A549 treated with Hydrocortisone at 1 μM for 4 hours (cell line): ENCODE measurements around the gene MFSD12. TPM values are rescaled to one million over a fixed set of nuclear protein-coding genes. Genes with fewer than 3 reads are reported as not detected.

Source experiments
- total RNA-seq: library from RNA; stranded (reverse); fragments of 200-300 nt; extraction: Qiagen RNA extraction; gene quantifications from 5 replicates; pipeline ENCODE4 v1.2.3, GENCODE V29; 2022

The MFSD12 gene
- 124 to 145 TPM (median 137 TPM) in 5 replicates for total RNA-seq

GRCh38 chr19:3557461-3558248 lies at the start of gene MFSD12:
TSS of gene MFSD12 (minus strand) at chr19:3557586. CDS start at chr19:3557403, 183 bp downstream.

DNA sequence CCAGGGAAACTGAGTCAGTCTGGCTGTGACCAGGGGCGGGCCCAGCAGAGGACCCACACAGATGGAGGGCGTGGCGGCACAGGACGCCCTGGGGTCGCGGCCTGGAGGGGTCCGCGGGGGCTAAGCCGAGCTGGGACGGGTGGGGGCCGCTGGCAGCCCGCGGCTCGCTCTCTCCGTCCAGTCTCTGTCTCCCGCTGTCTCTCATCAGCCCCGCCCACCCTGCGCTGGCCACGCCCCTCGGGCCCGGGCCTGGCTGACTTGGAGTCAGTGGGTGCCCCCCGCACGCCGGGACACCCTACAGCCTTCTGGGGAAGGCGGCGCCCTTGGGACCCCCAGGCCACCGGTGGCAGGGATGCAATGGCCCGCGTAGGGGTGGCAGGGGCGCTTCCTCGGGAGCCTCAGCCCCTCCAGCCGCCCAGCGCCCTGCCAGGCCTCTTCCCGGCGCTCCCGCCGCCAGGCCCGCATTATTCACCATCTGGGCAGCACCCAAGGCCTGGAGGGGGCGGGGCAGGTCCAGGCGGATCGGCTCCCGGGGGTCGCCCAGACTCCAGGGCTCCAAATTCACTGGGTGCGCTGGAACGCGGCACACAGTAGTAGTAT lies 49.4 kb upstream of the MFSD12 start, which contains the start of gene TBXA2R:
Gene TBXA2R, minus strand, starts transcription at position 186 of the 600 bp plus-strand sequence. CDS start 6,241 bp downstream, outside the sequence.

GRCh38 chr19:3585301-3586126 lies 28.1 kb upstream of the MFSD12 start, which contains the start of gene GIPC3:
TSS of gene GIPC3 (plus strand) at chr19:3585478. CDS start at chr19:3585598, 120 bp downstream.

DNA sequence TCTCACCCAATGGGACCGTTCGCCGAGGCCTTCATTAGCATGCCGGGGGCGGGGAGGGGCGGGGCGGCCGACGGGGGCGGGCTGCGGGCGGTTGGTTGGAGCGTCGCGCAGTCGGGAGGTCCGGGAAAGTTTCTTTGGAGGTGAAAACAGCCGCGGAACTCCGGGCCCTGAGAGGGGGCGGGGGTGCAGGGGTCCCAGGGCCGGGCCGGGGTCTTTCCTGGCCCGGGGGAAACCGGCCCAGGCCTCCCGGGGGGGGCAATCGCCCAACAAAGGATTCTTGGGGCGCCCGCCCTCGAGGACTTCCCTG lies 15.4 kb upstream of the MFSD12 start, which contains the start of gene HMG20B:
Gene HMG20B, plus strand, starts transcription at position 90 of the 307 bp plus-strand sequence. CDS start 366 bp downstream, outside the sequence.

DNA sequence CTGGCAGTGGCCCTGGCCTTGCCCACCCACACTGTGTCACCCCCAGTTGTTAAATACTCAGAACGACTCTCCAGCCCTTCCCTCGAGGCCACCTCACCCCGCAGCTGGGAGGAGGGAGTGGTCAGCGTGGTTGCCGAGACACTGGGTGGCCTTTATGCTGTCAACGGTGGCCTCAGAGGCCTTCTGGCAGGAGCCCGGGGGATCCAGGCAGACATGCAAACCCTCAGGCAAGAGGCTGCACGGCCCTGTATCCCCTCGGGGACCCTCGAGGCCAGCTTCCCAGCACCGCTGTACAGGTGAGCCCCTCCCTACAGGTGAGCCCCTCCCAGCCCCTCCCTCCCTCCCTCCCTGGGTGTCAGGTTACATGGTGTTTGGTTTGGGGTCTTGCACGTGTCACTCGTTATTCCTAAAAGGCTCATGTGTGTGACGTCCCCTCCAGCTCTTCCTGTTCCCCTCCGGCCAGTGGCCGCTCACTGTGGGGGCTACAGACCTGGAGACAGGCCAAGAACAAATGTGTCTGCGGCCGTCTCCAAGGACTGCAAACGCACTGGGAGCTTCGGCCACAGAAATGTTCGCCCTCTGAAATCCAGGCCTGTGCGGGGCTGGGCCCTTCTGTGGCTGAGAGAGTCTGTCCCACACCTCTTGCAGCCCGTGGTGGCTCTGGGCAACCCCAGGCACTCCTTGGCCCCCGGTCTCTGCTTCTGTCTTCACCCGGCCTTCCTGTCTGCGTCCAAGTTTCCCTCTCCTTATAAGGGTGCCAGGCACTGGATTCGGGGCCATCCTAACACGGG lies 18.2 kb downstream of the MFSD12 start, which contains the start of gene TEKTIP1:
Gene TEKTIP1, plus strand, starts transcription at position 210 of the 791 bp plus-strand sequence. Its CDS starts 4 bp downstream, at position 214.

DNA sequence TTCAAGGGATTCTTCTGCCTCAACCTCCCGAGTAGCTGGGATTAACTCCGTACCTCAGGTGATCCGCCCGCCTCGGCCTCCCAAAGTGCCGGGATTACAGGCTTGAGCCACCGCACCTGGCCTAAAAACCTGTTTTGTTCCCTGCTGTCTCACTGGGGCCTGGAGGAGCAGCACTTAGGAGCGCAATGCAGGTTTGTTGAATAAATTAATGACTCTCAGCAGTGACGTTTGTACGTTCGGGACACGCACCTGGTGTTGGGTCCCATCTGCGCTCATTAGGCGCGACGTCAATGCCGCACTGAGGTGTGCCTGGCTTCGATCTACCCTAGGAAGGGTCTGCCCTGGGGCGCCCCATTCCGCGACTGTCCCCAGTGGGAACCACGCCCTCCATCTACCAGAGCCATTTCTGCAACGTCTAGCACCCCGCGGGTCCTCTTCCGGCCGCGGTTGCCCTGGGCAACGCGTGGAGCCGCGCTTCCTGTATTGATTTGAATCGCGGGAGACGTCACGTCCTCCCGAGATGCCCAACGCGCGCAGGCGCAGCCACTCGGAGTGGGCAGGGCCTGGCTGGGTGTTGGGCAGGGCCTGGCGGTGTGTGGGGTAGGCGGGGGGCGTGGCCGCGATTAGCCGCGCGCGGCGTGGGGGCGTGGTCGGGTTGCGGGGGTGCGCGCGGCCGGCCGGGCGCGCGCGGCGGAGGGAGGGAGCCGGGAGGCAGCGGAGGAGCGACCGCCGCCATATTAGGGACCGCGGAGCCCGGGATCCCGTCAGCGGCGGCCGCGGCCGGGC lies 51.6 kb downstream of the MFSD12 start, which contains the start of gene FZR1:
Gene FZR1, plus strand, starts transcription at position 714 of the 786 bp plus-strand sequence. CDS start 16,679 bp downstream, outside the sequence.

DNA sequence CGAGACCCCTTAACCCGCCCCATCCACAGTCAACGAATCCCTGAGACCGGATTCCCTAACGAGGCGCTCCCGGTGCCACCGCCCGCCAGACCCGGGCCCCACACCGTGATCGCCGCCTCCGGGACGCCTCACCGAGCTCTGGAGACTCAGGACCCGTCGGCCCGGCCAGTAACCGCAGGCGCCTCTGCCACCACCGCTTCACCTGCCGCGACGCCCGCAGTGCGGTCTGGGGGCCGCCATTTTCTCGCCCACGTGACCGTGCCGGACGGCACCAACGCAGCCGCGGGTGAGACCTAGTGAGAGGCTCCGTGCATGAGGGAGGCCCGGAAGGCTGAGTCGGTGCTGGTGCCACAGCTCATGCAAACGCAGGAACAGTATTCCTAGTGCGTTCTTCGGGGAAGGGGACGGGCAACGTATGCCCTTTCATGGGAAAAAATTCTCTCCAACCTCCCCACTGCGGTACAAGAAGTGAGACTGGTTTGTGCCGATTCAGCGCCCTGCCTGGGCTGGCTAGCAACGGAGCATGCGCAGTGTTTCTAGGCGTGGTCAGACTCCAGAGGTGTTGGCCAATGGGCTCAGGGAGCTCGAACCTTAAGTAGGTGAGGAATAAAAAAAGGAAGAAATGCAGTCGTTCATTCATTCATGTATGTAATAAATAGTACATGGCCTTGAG lies 56.8 kb downstream of the MFSD12 start, which contains the start of gene DOHH:
Gene DOHH, minus strand, starts transcription at position 246 of the 673 bp plus-strand sequence. CDS start 3,860 bp downstream, outside the sequence.

Other genes starting within 250 kb of the MFSD12 start
- gene NFIC, start 191.0 kb downstream of the MFSD12 start, total RNA-seq: 36.4 to 53.7 TPM (median 47.0 TPM) in 5 replicates
- gene SMIM24, start 77.1 kb downstream of the MFSD12 start, total RNA-seq: 0.80 to 1.4 TPM (median 0.90 TPM) in 5 replicates
- gene SMIM44, start 74.1 kb downstream of the MFSD12 start, total RNA-seq: not detected in 5 replicates
- 13.0 to 18.6 TPM (median 17.0 TPM) in 5 replicates for gene DOHH, start 56.9 kb downstream of the MFSD12 start, total RNA-seq
- gene FZR1, start 51.3 kb downstream of the MFSD12 start, total RNA-seq: 27.8 to 36.3 TPM (median 34.2 TPM) in 5 replicates
- gene TEKTIP1, start 18.4 kb downstream of the MFSD12 start, total RNA-seq: 0.20 to 0.23 TPM in 2 of 5 replicates, not detected in the others
- 41.3 to 60.6 TPM (median 56.1 TPM) in 5 replicates for gene HMG20B, start 15.4 kb upstream of the MFSD12 start, total RNA-seq
- gene GIPC3, start 27.9 kb upstream of the MFSD12 start, total RNA-seq: 0.17 to 0.32 TPM (median 0.25 TPM) in 5 replicates
- gene TBXA2R, start 49.3 kb upstream of the MFSD12 start, total RNA-seq: 0.86 to 1.5 TPM (median 1.0 TPM) in 5 replicates
- gene CACTIN, start 69.2 kb upstream of the MFSD12 start, total RNA-seq: 12.1 to 17.4 TPM (median 17.0 TPM) in 5 replicates
- gene PIP5K1C, start 142.9 kb upstream of the MFSD12 start, total RNA-seq: 11.1 to 13.1 TPM (median 11.9 TPM) in 5 replicates
- 0.39 to 0.69 TPM (median 0.56 TPM) in 5 replicates for gene TJP3, start 150.8 kb upstream of the MFSD12 start, total RNA-seq
- 9.8 to 11.6 TPM (median 11.1 TPM) in 5 replicates for gene APBA3, start 204.1 kb upstream of the MFSD12 start, total RNA-seq
- gene MRPL54, start 205.1 kb upstream of the MFSD12 start, total RNA-seq: 60.1 to 76.7 TPM (median 65.6 TPM) in 5 replicates
- not detected in 5 replicates for gene RAX2, start 214.6 kb upstream of the MFSD12 start, total RNA-seq
- gene MATK, start 228.8 kb upstream of the MFSD12 start, total RNA-seq: 0.52 to 1.5 TPM (median 0.99 TPM) in 5 replicates